Measurements from ENCODE around the gene RABEP2. TPM values are rescaled to one million over a fixed set of nuclear protein-coding genes. Genes with fewer than 3 reads are reported as not detected.
"Not testable (repeated sequence)": the region's sequence is repeated elsewhere in the genome, so short reads cannot be mapped to it uniquely, and the experiment has no call there.

The RABEP2 gene, protein sequence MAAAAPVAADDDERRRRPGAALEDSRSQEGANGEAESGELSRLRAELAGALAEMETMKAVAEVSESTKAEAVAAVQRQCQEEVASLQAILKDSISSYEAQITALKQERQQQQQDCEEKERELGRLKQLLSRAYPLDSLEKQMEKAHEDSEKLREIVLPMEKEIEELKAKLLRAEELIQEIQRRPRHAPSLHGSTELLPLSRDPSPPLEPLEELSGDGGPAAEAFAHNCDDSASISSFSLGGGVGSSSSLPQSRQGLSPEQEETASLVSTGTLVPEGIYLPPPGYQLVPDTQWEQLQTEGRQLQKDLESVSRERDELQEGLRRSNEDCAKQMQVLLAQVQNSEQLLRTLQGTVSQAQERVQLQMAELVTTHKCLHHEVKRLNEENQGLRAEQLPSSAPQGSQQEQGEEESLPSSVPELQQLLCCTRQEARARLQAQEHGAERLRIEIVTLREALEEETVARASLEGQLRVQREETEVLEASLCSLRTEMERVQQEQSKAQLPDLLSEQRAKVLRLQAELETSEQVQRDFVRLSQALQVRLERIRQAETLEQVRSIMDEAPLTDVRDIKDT
- total RNA-seq: 40.8 and 44.8 TPM in 2 replicates

DNA sequence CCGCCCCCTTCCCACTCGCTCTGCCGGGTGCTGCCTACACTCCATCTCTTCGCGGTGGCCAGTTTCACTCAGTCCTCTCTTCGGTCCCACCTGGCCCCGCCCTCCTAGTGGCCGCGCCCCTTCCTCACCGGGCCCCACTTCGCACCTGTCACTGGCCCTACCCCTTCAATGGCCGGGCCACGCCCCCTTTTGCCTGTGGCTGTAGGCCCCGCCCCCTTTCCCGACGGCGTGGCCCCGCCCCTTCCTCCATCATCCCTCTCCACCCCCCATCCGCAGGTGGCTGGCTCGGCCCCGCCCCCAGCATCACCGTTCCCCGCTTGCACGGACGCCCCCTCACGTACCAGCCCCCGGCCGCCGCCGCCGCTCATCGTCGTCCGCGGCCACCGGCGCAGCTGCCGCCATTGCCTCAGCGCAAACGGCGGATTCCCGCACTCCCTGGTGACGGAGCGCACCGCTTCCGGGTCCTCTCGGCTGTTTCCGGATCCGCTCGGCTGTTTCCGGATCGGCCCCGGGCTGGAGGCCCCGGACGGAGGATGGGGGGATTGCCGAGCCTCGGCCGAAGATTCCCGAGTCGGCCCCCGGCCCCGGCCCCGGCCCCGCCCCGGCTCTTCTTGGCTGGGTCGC is at the start of gene RABEP2:
Gene RABEP2 (minus strand): TSS at position 477 of the 624 bp plus-strand sequence. CDS start 75 bp downstream, at position 402.
- peak; percentile 37 for DNase-seq (ENCODE audit: low read depth, low spot score)

DNA sequence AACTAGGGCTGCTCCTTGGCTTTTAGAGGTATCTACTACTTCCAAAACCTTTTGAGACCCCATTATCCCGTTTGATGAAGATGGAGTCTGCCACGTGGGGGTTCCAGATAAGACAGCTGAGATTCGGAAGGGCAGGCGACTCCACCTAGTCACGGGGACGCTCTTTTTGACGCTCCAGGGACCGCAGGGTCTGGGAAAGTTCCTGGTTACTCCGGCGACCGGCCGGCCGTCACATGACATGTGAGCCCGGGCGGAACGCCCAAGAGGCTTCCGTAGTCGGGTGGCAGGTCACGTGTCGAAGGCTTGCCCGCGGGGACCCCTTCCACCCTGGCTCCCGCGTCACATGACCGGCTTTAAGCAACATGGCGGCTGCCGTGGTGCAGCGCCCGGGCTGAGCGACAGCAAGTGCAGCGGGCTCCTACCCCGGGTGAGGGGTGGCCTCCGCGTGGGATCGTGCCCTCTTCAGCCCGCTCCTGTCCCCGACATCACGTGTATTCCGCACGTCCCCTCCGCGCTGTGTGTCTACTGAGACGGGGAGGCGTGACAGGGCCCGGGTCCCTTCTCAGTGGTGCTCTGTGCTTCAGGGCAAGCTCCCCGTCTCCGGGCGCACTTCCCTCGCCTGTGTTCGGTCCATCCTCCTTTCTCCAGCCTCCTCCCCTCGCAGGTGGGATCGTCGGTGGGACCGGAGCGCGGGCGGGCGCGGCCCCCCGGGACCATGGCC is 49.6 kb upstream of the RABEP2 start, which contains the start of gene SPNS1:
Gene SPNS1 (plus strand): TSS at position 342 of the 721 bp plus-strand sequence. CDS start 374 bp downstream, at position 716.
- DNase-seq (ENCODE audit: low read depth, low spot score): peak; percentile 92

DNA sequence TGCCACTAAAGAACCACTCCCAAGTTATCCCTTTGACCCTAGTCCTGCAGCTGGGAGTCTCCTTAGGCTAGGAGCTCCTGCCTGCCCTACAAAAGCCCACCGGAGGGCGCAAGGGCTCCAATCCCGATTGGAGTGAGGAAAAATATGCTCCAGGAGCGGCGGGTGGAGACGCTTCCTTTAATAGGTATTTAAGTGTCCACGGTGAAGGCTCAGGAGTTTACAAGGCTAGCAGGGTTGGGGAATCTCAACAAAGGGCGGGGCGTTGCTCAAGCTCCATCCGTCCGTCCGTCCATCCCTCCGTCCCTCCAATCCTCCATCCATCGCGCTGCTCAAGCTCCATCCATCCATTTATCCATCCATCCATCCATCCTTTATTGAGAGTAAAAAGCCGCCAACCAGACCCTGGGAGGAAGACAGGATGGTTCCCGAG is 49.0 kb upstream of the RABEP2 start:
- peak; percentile 30 for DNase-seq (ENCODE audit: low read depth, low spot score)

DNA sequence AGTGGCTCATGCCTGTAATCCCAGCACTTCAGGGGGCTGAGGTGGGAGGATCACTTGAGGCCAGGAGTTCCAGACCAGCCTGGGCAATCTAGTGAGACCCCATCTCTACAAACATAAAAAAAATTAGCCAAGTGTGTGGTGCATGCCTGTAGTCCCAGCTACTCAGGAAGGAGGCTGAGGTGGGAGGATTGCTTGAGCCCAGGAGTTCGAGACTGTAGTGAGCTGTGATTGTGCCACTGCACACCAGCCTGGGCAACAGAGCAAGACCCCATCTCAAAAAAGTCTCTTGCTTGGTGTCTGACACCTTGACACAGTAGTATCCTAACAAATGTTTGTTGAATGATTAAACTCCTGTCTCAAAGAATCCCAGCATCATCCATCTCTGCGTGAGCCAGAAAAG is 44.7 kb upstream of the RABEP2 start:
- DNase-seq (ENCODE audit: low read depth, low spot score): not testable (repeated sequence)

DNA sequence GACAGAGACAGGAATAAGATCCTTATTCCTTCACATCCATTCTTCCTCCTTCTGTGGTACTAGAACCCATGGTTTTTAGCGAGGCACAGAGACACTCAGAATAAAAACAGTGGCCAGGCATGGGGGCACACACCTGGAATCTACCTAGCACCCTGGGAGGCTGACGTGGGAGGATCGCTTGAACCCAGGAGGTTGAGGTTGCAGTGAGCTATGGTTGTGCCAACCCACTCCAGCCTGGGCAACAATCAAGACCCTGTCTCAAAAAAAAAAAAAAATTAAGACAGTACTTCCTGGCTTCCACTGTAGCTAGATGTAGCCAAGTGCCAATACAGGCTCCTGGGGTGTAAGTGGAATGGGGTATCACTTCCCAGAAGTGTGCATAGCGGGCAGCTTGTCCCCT is 42.1 kb upstream of the RABEP2 start:
- no peak for DNase-seq (ENCODE audit: low read depth, low spot score)

DNA sequence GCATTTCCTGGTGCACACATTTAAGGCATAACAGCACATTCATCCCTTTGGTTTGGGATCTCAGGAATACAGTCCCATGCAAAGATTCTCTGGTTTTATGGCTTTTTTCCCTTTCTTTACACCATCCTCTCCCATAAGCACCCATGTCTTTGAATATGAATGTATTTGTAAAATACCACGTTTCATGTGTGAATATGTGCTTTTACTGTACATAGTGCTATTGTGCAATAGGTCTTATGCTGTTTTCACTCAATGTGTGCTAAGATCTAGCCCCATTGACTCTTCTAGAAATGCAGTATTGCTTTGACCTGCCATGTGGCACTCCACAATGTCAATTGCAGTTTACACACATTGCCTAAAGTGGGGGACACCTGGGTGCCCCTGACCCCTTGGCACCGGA is 39.5 kb upstream of the RABEP2 start:
- no peak for DNase-seq (ENCODE audit: low read depth, low spot score)

DNA sequence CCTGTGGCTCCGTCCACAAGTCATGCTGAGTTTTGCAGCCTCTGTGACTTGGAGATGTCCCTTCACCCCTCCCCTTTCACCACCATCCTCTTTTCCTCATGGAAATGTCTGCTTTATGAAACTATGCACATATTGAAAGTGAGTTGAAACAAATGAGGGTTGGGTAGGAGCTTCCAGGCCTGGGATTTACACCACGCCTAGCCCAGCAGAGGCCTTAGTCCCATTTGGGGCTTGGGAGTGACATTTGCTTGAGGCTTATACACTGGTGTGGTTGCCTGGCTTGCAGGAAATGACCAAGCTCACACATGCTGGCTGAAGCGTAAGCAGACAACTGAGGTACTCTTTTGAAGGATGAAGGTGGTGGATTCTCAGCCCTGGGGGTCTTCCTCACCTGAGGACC is 39.0 kb upstream of the RABEP2 start:
- DNase-seq (ENCODE audit: low read depth, low spot score): no peak

DNA sequence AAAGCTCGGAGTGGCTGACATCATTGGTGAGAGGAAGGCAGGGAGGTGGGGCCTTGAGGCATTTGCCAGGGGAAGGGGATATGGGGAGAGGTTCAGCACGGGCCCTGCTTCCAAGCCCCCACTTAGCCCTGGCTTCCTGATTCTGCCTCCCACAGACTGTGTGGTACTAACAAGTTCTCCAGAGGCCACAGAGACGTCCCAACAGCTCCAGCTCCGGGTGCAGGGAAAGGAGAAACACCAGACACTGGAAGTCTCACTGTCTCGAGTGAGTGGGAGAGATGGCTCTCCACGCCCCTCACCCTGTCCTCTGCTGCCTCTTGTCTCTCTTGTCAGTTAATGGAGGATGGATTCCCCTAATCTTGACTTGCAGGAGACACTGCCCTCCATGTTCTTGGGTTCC is 33.8 kb upstream of the RABEP2 start:
- DNase-seq (ENCODE audit: low read depth, low spot score): no peak

DNA sequence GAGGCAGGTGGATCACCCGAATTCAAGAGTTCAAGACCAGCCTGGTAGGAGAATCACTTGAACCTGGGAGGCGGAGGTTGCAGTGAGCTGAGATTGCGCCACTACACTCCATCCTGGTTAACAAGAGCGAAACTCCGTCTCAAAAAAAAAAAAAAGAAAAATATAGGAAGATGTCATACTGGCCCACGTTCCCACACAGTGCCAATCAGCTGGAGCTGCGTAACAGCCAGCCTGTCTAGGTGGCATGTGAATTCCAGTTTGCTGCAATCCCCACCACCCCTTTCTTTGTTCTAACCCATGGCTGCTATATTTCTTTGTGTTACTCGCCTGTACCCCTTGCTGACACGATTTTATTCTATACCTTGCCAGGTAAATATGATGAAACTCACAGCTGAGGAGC is 33.2 kb upstream of the RABEP2 start:
- no peak for DNase-seq (ENCODE audit: low read depth, low spot score)

DNA sequence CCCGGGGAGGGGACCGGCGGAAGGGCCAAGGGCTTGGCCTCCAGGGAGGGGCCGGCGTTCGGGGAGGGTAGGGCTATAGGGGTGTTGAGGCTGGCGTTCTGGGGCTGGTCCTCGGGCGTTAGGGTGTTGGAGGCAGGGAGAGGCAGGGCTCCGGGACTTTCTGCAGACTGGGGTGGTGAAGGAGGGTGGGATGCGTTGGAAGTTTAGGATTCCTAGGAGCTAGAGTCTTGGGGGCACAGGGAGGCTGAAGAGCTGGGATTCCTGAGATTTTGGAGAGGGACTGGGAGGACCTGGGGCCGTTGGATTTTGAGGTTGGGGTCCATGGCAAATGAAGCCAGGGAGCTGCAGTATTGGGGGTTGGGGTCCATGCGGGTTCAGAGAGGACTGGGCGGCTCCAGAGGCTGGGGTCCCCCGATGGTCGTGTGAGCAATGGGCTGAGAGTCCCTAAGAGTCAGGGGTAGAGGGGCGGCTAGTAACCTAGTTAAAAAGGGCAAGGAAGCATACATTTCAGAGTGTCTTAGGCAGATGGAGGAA is 26.4 kb upstream of the RABEP2 start:
- no peak for DNase-seq (ENCODE audit: low read depth, low spot score)

DNA sequence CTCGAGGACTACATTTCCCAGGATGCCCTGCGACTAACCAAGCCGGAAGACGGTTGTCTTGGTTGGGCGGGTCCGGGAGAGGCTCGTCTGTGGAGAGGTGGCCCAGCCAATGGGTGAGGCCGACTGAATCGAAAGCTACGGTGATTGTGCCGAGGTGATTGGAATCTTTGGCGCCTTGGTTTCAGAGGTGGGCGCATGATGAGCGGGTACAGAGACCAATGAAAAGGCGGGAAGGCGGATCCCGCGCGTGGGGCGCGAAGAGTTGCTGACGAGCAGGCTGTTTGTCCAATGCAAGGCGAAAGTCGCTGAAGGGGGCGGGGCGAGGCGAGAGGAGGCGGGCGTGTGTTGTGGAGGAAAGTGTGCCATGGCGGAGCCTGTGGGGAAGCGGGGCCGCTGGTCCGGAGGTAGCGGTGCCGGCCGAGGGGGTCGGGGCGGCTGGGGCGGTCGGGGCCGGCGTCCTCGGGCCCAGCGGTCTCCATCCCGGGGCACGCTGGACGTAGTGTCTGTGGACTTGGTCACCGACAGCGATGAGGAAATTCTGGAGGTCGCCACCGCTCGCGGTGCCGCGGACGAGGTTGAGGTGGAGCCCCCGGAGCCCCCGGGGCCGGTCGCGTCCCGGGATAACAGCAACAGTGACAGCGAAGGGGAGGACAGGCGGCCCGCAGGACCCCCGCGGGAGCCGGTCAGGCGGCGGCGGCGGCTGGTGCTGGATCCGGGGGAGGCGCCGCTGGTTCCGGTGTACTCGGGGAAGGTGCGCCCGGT is 25.8 kb upstream of the RABEP2 start, which contains the start of gene NFATC2IP:
Gene NFATC2IP (plus strand): TSS at position 290 of the 762 bp plus-strand sequence. CDS start 75 bp downstream, at position 365.
- peak; percentile 99 for DNase-seq (ENCODE audit: low read depth, low spot score)

DNA sequence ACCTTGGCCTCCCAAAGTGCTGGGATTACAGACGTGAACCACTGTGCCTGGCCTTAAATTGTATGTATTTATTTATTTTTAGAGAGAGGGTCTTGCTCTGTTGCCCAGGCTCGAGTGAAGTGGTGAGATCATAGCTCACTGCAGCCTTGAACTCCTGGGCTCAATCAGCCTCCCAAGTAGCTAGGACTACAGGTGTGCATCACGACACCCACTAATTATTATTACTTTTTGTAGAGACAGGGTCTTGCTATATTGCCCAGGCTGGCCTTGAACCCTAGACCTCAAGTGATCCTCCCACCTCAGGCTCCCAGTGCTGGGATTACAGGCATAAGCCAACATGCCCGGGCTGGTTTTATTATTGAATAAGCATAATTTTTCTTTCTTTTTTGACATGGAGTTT is 21.6 kb upstream of the RABEP2 start:
- no peak for DNase-seq (ENCODE audit: low read depth, low spot score)

DNA sequence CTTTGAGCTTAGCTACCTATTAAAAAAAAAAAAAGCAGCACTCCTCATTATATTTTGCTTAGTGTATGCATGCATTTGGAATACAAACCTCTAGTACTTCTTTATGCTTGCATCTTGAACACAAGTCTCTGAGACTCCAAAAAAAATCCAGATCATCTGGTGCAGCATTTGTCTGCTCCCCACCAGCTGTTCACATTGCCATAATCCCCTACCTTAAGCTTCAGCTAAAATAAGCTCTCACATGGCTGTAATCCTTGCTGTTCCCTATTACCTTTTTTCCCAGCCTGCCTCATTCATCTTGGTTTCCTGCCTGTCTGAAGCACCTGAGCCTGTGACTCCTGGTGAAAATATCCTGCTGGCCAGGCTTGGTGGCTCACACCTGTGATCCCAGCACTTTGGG is 18.2 kb upstream of the RABEP2 start:
- no peak for DNase-seq (ENCODE audit: low read depth, low spot score)

DNA sequence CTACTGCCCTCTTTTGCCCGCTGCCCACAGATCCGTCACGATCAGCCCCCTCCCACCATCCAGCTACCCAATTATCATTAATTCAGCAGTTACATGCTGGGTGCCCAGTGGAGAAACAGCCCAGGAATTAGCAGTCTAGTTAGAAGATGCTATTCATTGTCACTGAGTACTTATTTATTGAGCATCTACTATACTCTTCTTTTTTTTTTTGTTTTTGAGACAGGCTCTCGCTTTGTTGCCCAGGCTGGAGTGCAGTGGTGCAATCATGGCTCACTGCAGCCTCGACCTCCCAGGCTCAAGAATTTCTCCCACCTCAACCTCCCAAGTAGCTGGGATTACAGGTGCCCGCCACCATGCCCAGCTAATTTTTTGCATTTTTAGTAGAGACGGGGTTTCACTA is 14.8 kb upstream of the RABEP2 start:
- DNase-seq (ENCODE audit: low read depth, low spot score): not testable (repeated sequence)

DNA sequence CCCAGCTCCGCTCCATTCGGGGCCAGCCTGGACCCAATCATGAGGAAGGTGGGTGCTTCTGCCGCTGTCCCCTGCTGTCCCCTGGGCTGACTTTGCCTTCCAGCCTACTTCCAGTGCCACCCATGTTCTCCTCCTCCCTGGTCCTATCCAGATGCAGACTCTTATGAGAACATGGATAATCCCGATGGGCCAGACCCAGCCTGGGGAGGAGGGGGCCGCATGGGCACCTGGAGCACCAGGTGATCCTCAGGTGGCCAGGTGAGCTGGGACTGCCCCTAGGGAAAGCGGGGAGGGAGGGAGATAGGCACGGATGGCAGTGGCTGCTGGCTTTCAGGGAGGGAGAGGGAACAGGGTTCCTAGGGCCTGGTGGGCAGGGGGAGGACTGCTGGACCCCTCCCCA is 13.7 kb upstream of the RABEP2 start:
- DNase-seq (ENCODE audit: low read depth, low spot score): no peak

DNA sequence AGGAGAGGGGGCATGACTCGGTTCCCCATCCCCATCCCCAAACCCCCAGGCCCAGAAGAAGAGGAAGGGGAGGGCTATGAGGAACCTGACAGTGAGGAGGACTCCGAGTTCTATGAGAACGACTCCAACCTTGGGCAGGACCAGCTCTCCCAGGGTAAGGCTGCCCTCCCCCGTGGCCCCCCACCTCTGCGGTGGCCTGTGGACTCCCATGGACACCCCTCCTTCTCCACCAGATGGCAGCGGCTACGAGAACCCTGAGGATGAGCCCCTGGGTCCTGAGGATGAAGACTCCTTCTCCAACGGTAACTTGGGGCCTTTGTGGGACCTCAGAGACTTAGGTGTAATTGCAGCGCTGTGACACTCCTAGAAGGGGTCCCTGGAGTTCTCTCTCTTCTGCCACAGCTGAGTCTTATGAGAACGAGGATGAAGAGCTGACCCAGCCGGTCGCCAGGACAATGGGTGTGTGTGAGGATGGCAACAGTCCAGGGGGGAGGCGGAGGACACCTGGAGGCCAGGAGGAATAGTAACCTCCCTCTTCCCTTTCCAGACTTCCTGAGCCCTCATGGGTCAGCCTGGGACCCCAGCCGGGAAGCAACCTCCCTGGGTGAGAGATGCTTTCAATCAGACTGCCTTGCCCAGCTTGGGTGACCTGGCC is 12.3 kb upstream of the RABEP2 start:
- DNase-seq (ENCODE audit: low read depth, low spot score): no peak

DNA sequence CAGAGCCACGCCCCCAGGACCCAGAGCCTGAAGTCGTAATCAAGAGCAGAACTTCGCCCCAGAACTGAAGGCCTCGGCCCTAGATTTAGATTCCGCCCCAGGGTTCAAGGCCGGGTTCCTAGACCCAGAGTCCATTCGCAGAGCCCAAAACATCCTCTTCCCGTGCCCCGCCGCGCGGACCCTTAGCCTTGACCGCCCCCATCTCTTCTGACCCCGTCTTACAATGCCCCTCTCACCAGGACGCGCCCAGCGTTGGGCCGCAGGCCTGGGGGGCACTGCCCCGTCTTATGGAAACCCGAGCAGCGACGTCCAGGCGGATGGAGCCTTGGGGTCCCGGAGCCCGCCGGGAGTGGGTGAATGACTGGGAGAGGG is 11.7 kb upstream of the RABEP2 start:
- no peak for DNase-seq (ENCODE audit: low read depth, low spot score)

DNA sequence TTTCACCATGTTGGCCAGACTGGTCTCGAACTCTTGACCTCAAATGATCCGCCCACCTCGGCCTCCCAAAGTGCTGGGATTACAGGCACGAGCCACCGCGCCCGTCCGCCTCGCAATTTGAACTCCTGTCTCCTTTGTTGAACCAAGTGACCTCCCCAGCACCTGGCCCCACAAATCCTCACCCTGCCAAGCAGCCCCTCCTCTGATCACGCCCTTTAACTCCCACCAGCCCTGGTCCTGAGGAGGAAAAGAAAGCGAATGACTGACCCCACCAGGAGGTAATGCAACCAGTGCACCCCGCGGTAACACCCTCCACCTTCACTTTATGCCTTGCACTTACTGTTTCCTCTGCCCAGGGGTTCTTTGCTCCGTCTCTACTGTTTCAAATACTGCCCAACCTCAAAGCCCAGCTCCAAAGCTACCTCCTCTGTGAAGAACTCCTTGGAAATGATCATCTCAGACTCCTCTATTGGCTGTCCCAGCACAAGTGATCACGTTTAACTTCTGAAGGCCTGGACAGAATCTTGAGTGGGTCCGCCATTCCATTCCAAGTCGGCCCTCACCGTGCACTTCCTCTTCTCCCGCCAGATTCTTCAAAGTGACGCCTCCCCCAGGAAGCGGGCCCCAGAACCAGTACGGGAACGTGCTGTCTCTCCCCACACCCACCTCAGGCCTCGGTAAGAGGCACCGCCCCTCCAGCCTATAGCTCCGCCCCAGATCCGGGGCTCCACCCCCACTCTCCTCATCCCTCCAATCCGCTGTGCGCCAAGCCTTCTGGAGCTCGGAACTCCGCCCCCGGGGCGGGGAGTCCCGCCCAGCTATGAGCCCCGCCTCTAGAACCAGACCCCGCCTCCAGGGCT is 11.1 kb upstream of the RABEP2 start:
- peak; percentile 55 for DNase-seq (ENCODE audit: low read depth, low spot score)

DNA sequence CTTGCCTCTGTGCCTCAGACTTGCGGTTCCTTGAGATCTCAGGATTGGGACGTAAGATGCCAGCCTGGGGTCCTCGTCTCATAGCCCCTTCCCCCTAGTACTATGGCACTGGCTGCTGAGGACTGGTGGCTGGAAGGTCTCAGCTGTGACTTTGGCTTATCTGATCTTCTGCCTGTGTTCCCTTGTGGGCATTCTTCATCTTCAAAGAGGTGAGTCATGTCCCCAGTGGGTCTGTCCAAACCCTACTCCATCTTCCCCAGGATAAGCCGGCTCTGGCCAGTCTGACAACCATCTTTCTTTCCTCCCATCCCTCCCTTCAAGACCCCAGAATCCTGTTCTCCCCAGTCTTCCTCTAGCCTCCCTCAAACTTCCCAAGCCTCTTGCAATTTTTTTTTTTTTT is 10.3 kb upstream of the RABEP2 start:
- DNase-seq (ENCODE audit: low read depth, low spot score): no peak
